Measurements from ENCODE around the gene RASSF3.
A peak's percentile ranks its signal among the peaks of the same experiment; 100 is the strongest.
"Not testable (repeated sequence)": the region's sequence is repeated elsewhere in the genome, so short reads cannot be mapped to it uniquely, and the experiment has no call there.

Gene RASSF3

GRCh38 chr12:64610660-64611340 lies 505 bp downstream of the RASSF3 start:
- TF ChIP-seq POLR2AphosphoS5 (IDR thresholded peaks at IDR 0.05; ENCODE audit: low read depth) (peak; percentile 43; the same call in 1 of the 2 replicates), SPI1 (IDR thresholded peaks at IDR 0.05; ENCODE audit: borderline replicate concordance, low read depth) (peak; percentile 18; the same call in 1 of the 2 replicates), CTCF (IDR thresholded peaks at IDR 0.05; ENCODE audit: insufficient read depth, low read length) (no peak), REST (IDR thresholded peaks at IDR 0.05; ENCODE audit: insufficient replicate concordance, low read depth) (peak; percentile 18), GABPA (IDR thresholded peaks at IDR 0.05; ENCODE audit: low read depth) (no peak)
- peak overlapping the region; percentile 92 for H3K27ac ChIP-seq (replicated peaks)
- DNase-seq (ENCODE audit: low read depth in 1 of 2, low spot score in 1 of 2) = peak; percentile 46 to 68

GRCh38 chr12:64611341-64612284 lies 1.3 kb downstream of the RASSF3 start:
- peak in 1 of 2 experiments; percentile 12 for DNase-seq (ENCODE audit: low read depth in 1 of 2, low spot score in 1 of 2)
- no peaks in the 10 kb centered on the region for H3K27me3 ChIP-seq (ENCODE audit: insufficient read depth, poor library complexity, severe bottlenecking)
- peak overlapping the region; percentile 90 for H3K4me3 ChIP-seq (replicated peaks; ENCODE audit: insufficient read depth, low read length)
- H3K27ac ChIP-seq (replicated peaks) = peak overlapping the region; percentile 92
- TF ChIP-seq REST (IDR thresholded peaks at IDR 0.05; ENCODE audit: insufficient replicate concordance, low read depth) = no peak
- TF ChIP-seq GABPA (IDR thresholded peaks at IDR 0.05; ENCODE audit: low read depth) = no peak
- no peak for TF ChIP-seq CTCF (IDR thresholded peaks at IDR 0.05; ENCODE audit: insufficient read depth, low read length)
- TF ChIP-seq POLR2AphosphoS5 (IDR thresholded peaks at IDR 0.05; ENCODE audit: low read depth) = no peak

More at GRCh38 chr12:64610660-64611340, 505 bp downstream of the RASSF3 start:
- Histone ChIP-seq H3K27me3 (ENCODE audit: insufficient read depth, poor library complexity, severe bottlenecking) (no peaks in the 10 kb centered on the region), H3K4me3 (replicated peaks; ENCODE audit: insufficient read depth, low read length) (peak overlapping the region; percentile 90)

- no peaks in the 10 kb centered on the region for H3K27me3 ChIP-seq (ENCODE audit: insufficient read depth, poor library complexity, severe bottlenecking)
- H3K27ac ChIP-seq (replicated peaks) = no peak overlapping the region
- H3K4me3 ChIP-seq (replicated peaks; ENCODE audit: insufficient read depth, low read length) = no peak overlapping the region
- TF ChIP-seq SPI1 (IDR thresholded peaks at IDR 0.05; ENCODE audit: borderline replicate concordance, low read depth) = no peak
- no peak for TF ChIP-seq CTCF (IDR thresholded peaks at IDR 0.05; ENCODE audit: insufficient read depth, low read length)
- TF ChIP-seq REST (IDR thresholded peaks at IDR 0.05; ENCODE audit: insufficient replicate concordance, low read depth) = no peak
- TF ChIP-seq GABPA (IDR thresholded peaks at IDR 0.05; ENCODE audit: low read depth) = no peak
- no peak for DNase-seq (ENCODE audit: low read depth in 1 of 2, low spot score in 1 of 2)
Observed at GRCh38 chr12:64612843-64613242, 2.5 kb downstream of the RASSF3 start.

DNA sequence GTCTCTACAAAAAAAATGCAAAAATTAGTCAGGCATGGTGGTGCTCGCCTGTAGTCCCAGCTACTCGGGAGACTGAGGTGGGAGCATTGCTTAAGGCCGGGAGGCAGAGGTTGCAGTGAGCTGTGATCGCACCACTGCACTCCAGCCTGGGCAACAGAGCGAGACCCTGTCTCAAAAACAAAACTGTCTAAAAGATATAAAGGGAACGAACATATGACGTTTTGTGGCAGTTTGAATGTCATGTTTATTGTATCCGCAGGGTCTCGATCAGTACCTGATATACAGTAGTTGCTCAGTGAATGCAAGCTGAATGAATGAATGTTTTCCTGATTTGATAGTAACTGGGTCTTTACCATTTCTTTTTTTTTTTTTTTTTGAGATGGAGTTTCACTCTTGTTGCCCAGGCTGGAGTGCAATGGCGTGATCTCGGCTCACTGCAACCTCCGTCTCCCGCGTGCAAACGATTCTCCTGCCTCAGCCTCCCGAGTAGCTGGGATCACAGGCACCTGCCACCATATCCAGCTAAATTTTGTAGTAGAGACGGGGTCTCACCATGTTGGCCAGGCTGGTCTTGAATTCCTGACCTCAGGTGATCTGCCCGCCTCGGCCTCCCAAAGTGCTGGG lies 3.6 kb downstream of the RASSF3 start:
- H3K27ac ChIP-seq (replicated peaks); H3K4me3 ChIP-seq (replicated peaks; ENCODE audit: insufficient read depth, low read length); DNase-seq (ENCODE audit: low read depth in 1 of 2, low spot score in 1 of 2); H3K27me3 ChIP-seq (ENCODE audit: insufficient read depth, poor library complexity, severe bottlenecking): not testable (repeated sequence)

All from HL-60 (cell line).